B cell (primary cell): Measurements from ENCODE around the gene PAX2. TPM values are rescaled to one million over a fixed set of nuclear protein-coding genes. Genes with fewer than 3 reads are reported as not detected.

Experiments used
- ATAC-seq: fragments of 200-7000 bp; cut with Tn5 transposase; one replicate; pipeline ENCODE4 v1.10.0; 2021; ENCODE audit warnings: low read depth, mild to moderate bottlenecking, moderate number of reproducible peaks, moderate library complexity
- CTCF ChIA-PET: fragments of 350-600 bp; sonication (Branson Sonifier 250); formaldehyde crosslinking; loops from one replicate; lab custom pipeline; 2021; ENCODE audit warnings: antibody characterized with exemption, inconsistent platforms; lab: Charles Lee
- POLR2A ChIA-PET: fragments of 350-600 bp; sonication (Branson Sonifier 250); formaldehyde crosslinking; loops from one replicate; lab custom pipeline; 2021; ENCODE audit warnings: antibody characterized with exemption; lab: Charles Lee
- DNase-seq: peaks from one replicate; pipeline ENCODE4 v3.0.0; 2013
- H2AFZ ChIP-seq: 2 replicates; pipeline ENCODE4 v1.6.1; 2012; ENCODE audit warnings: mild to moderate bottlenecking, low read depth, low read length; ENCODE audit not compliant: insufficient read depth, poor library complexity, severe bottlenecking
- H3K27ac ChIP-seq, 2 donors: 1 replicate in 1 of 2; 2 replicates in 1 of 2; pipeline ENCODE4 v1.5.1; 2012 to 2013; ENCODE audit warnings: low read length in 2 of 2, mild to moderate bottlenecking in 2 of 2, moderate library complexity in 1 of 2
- H3K27me3 ChIP-seq, 4 experiments: fragments of 200-600 bp in 1 of 4; sonication (generic) in 1 of 4; replicated peaks in 1 of 4; 1 replicate in 2 of 4; 2 replicates in 2 of 4; pipeline versions ENCODE4 v1.6.1 to v1.7.0; 2013 to 2016; ENCODE audit warnings: low read length in 3 of 4, mild to moderate bottlenecking in 2 of 4, mixed read lengths in 1 of 4, moderate library complexity in 1 of 4; ENCODE audit not compliant: insufficient read depth in 4 of 4, control insufficient read depth in 3 of 4; ENCODE audit errors: control extremely low read depth in 1 of 4
- H3K36me3 ChIP-seq, 2 experiments: replicated peaks in 1 of 2; 1 replicate in 1 of 2; 2 replicates in 1 of 2; pipeline versions ENCODE4 v1.6.1 to v1.7.1; 2013; ENCODE audit warnings: low read length in 1 of 2; ENCODE audit not compliant: insufficient read depth in 2 of 2, control insufficient read depth in 1 of 2; ENCODE audit errors: control extremely low read depth in 1 of 2, extremely low read depth in 1 of 2
- H3K4me1 ChIP-seq, 2 donors: fragments of 200-600 bp in 1 of 2; sonication (generic) in 1 of 2; 1 replicate in 1 of 2; 2 replicates in 1 of 2; pipeline versions ENCODE4 v1.5.1 to v1.6.1; 2013 to 2017; ENCODE audit warnings: low read length in 2 of 2; ENCODE audit not compliant: control insufficient read depth in 2 of 2, insufficient read depth in 2 of 2
- H3K4me2 ChIP-seq: replicated peaks from 2 replicates; pipeline ENCODE3; 2012; ENCODE audit warnings: mild to moderate bottlenecking, low read depth, low read length; ENCODE audit not compliant: poor library complexity, severe bottlenecking
- H3K4me3 ChIP-seq, 5 experiments: fragments of 200-600 bp in 1 of 5; sonication (generic) in 1 of 5; 1 replicate in 3 of 5; 2 replicates in 2 of 5; pipeline versions ENCODE4 v1.5.1 to v1.7.0; 2011 to 2016; ENCODE audit warnings: low read length in 4 of 5, mild to moderate bottlenecking in 4 of 5, low read depth in 2 of 5, control low read depth in 1 of 5, moderate library complexity in 1 of 5; ENCODE audit not compliant: insufficient read depth in 1 of 5; ENCODE audit errors: control extremely low read depth in 1 of 5, extremely low read depth in 1 of 5
- H3K79me2 ChIP-seq: fragments of 200-600 bp; sonication (generic); one replicate; pipeline ENCODE4 v1.6.0; 2016; ENCODE audit warnings: low read length; ENCODE audit not compliant: control insufficient read depth, insufficient read depth
- H3K9ac ChIP-seq: fragments of 200-600 bp; sonication (generic); 2 replicates; pipeline ENCODE4 v1.6.1; 2017; ENCODE audit warnings: mild to moderate bottlenecking, low read length, moderate library complexity
- H3K9me3 ChIP-seq, 3 donors: one replicate each; pipeline versions ENCODE4 v1.6.1 to v1.7.1; 2013; ENCODE audit warnings: low read length in 2 of 3; ENCODE audit not compliant: control insufficient read depth in 2 of 3, insufficient read depth in 1 of 3; ENCODE audit errors: control extremely low read depth in 1 of 3
- H4K20me1 ChIP-seq: 2 replicates; pipeline ENCODE4 v1.6.0; 2012; ENCODE audit warnings: mild to moderate bottlenecking, low read length; ENCODE audit not compliant: insufficient read depth, control insufficient read depth, poor library complexity, severe bottlenecking
- H3K27ac Mint-ChIP-seq: one replicate; pipeline ENCODE4 v1.8.0; 2021; ENCODE audit warnings: mixed read lengths
- H3K27me3 Mint-ChIP-seq: one replicate; pipeline ENCODE4 v1.8.0; 2021; ENCODE audit warnings: mixed read lengths
- H3K4me1 Mint-ChIP-seq: one replicate; pipeline ENCODE4 v1.8.0; 2021; ENCODE audit warnings: mixed read lengths
- H3K4me3 Mint-ChIP-seq: one replicate; pipeline ENCODE4 v1.8.0; 2021; ENCODE audit warnings: mixed read lengths
- H3K9me3 Mint-ChIP-seq: one replicate; pipeline ENCODE4 v1.8.0; 2022; ENCODE audit warnings: mixed read lengths; ENCODE audit not compliant: insufficient read depth
- CTCF ChIP-seq: fragments of 200-600 bp; IDR thresholded peaks from one replicate; pipeline ENCODE4 v1.8.0; 2022; ENCODE audit warnings: antibody characterized with exemption, mild to moderate bottlenecking
- EZH2 ChIP-seq: IDR thresholded peaks from 2 replicates; pipeline ENCODE4 v1.6.1; 2012; ENCODE audit warnings: borderline replicate concordance, low read depth, mild to moderate bottlenecking, moderate library complexity, low read length; ENCODE audit not compliant: insufficient read depth, poor library complexity, severe bottlenecking
- WGBS: methylation state at CpG from one replicate; pipeline ENCODE4 v1.1.5; 2013; ENCODE audit warnings: missing lambda C conversion rate; ENCODE audit not compliant: insufficient coverage; 5-methylcytosine and 5-hydroxymethylcytosine counted together
- intact Hi-C: fragments of 100-400 bp; cut with micrococcal nuclease; formaldehyde crosslinking; loops from one replicate; pipeline ENCODE4 v1.10.0; 2022
- polyA plus RNA-seq: library from polyadenylated mRNA; depleted of rRNA; stranded (reverse); fragments of >200 nt; gene quantifications from 2 replicates; pipeline ENCODE4 v1.2.3, GENCODE V29; 2012
- total RNA-seq, 2 donors: library from RNA; stranded (reverse); fragments of 120-200 nt in 1 of 2; gene quantifications; 1 replicate in 1 of 2; 2 replicates in 1 of 2; pipeline versions ENCODE4 v1.2.3 to v1.2.4, GENCODE V29; 2013 to 2022

The PAX2 gene
- total and polyA plus RNA-seq, 2 donors (not counting 1 experiment from before 2014, with no cell fraction given), result 0.12 TPM; not detected in 1

GRCh38 chr10:100803908-100804307 is 58.5 kb downstream of the PAX2 start:
- Mint-ChIP-seq H3K4me1 (peaks cover 5% of the 10 kb centered on the region), H3K4me3 (no peak overlapping the region), H3K27ac (no peak overlapping the region), H3K27me3 (peaks cover 73% of the 10 kb centered on the region), H3K9me3 (no peaks in the 10 kb centered on the region)
- TF ChIP-seq EZH2 (no peak), CTCF (no peak)
- ChIA-PET POLR2A (no interaction called here), CTCF (no interaction called here)
- Histone ChIP-seq H3K4me2 (no peak overlapping the region), H3K4me1 (no peaks in the 10 kb centered on the region), H3K27me3 (peaks cover 0 to 60% (median 7%) of the 10 kb centered on the region in 4 experiments), H3K4me3 (no peak overlapping the region), H2AFZ (no peak overlapping the region), H3K27ac (no peak overlapping the region), H3K79me2 (no peaks in the 10 kb centered on the region), H4K20me1 (no peaks in the 10 kb centered on the region), H3K36me3 (no peaks in the 10 kb centered on the region), H3K9me3 (no peaks in the 10 kb centered on the region), H3K9ac (no peak overlapping the region)
- WGBS, result 74% methylated on average over 5 of the region's 7 CpGs
- intact Hi-C loops, result no loop called here
- DNase-seq, result no peak
- ATAC-seq, result no peak

- Mint-ChIP-seq H3K27me3 (peaks cover 76% of the 10 kb centered on the region), H3K27ac (no peak overlapping the region), H3K4me1 (peaks cover 5% of the 10 kb centered on the region), H3K9me3 (no peaks in the 10 kb centered on the region), H3K4me3 (no peak overlapping the region)
- no peak overlapping the region for H2AFZ ChIP-seq
- POLR2A ChIA-PET, result no interaction called here
- no peaks in the 10 kb centered on the region for H3K4me1 ChIP-seq
- no peak overlapping the region for H3K9ac ChIP-seq
- CTCF ChIA-PET, result no interaction called here
- ATAC-seq (no peak), DNase-seq (no peak)
- WGBS, result 76% methylated on average over 14 of the region's 14 CpGs
- H4K20me1 ChIP-seq, result no peaks in the 10 kb centered on the region
- TF ChIP-seq EZH2, result no peak
- no peak for TF ChIP-seq CTCF
- H3K27me3 ChIP-seq, result peaks cover 0 to 63% (median 7%) of the 10 kb centered on the region in 4 experiments
- no peaks in the 10 kb centered on the region for H3K9me3 ChIP-seq
- H3K4me2 ChIP-seq, result no peak overlapping the region
- no peaks in the 10 kb centered on the region for H3K79me2 ChIP-seq
- no peak overlapping the region for H3K4me3 ChIP-seq
- intact Hi-C loops, result no loop called here
- no peaks in the 10 kb centered on the region for H3K36me3 ChIP-seq
- H3K27ac ChIP-seq, result no peak overlapping the region
These were observed 60.4 kb downstream of the PAX2 start for GRCh38 chr10:100805543-100806355.
